CD14-positive monocyte (primary cell): ENCODE data around the gene ASCL2. TPM values are rescaled to one million over a fixed set of nuclear protein-coding genes. Genes with fewer than 3 reads are reported as not detected.

Experiments used
- DNase-seq, 3 donors: peaks; one replicate each; pipeline ENCODE4 v3.0.0-alpha.2; 2011 to 2022
- H2AFZ ChIP-seq: 2 replicates; pipeline ENCODE4 v1.6.0; 2012; ENCODE audit warnings: mild to moderate bottlenecking, low read depth, low read length, inconsistent platforms; ENCODE audit not compliant: insufficient read depth, poor library complexity, severe bottlenecking
- H3K27ac ChIP-seq, 2 donors: 1 replicate in 1 of 2; 2 replicates in 1 of 2; pipeline ENCODE4 v1.5.1; 2012 to 2013; ENCODE audit warnings: low read length in 2 of 2, control low read depth in 1 of 2, inconsistent platforms in 1 of 2, low read depth in 1 of 2, mild to moderate bottlenecking in 1 of 2
- H3K27me3 ChIP-seq, 2 donors: one replicate each; pipeline versions ENCODE4 v1.6.0 to v1.6.1; 2011 to 2013; ENCODE audit warnings: low read length in 2 of 2; ENCODE audit not compliant: control insufficient read depth in 2 of 2, insufficient read depth in 2 of 2
- H3K36me3 ChIP-seq, 2 donors: replicated peaks in 1 of 2; 1 replicate in 1 of 2; 2 replicates in 1 of 2; pipeline versions ENCODE4 v1.5.1 to v1.6.1; 2012 to 2013; ENCODE audit warnings: low read length in 2 of 2, control low read depth in 1 of 2, inconsistent platforms in 1 of 2, mild to moderate bottlenecking in 1 of 2; ENCODE audit not compliant: insufficient read depth in 2 of 2, control insufficient read depth in 1 of 2
- H3K4me1 ChIP-seq, 2 donors: 1 replicate in 1 of 2; 2 replicates in 1 of 2; pipeline versions ENCODE4 v1.5.1 to v1.6.1; 2012 to 2013; ENCODE audit warnings: low read length in 2 of 2, control low read depth in 1 of 2, inconsistent platforms in 1 of 2, mild to moderate bottlenecking in 1 of 2, moderate library complexity in 1 of 2; ENCODE audit not compliant: insufficient read depth in 2 of 2, control insufficient read depth in 1 of 2
- H3K4me2 ChIP-seq: replicated peaks from 2 replicates; pipeline ENCODE3; 2012; ENCODE audit warnings: low read length, moderate library complexity, mild to moderate bottlenecking; ENCODE audit not compliant: poor library complexity, severe bottlenecking; ENCODE audit errors: extremely low read depth
- H3K4me3 ChIP-seq, 3 experiments: fragments of 200-600 bp in 1 of 3; sonication (generic) in 1 of 3; replicated peaks in 1 of 3; 1 replicate in 2 of 3; 2 replicates in 1 of 3; pipeline ENCODE4 v1.5.1; 2011 to 2013; ENCODE audit warnings: low read length in 3 of 3, mild to moderate bottlenecking in 3 of 3, control low read depth in 2 of 3, low read depth in 2 of 3, inconsistent platforms in 1 of 3, moderate library complexity in 1 of 3
- H3K79me2 ChIP-seq: 2 replicates; pipeline ENCODE4 v1.6.0; 2012; ENCODE audit warnings: mild to moderate bottlenecking, control low read depth, inconsistent platforms, low read length, moderate library complexity; ENCODE audit not compliant: insufficient read depth
- H3K9ac ChIP-seq: 2 replicates; pipeline ENCODE4 v1.6.0; 2017; ENCODE audit warnings: low read length, mild to moderate bottlenecking; ENCODE audit not compliant: insufficient read depth, poor library complexity, severe bottlenecking
- H3K9me3 ChIP-seq, 2 donors: replicated peaks in 1 of 2; 1 replicate in 1 of 2; 2 replicates in 1 of 2; pipeline versions ENCODE4 v1.5.1 to v1.6.1; 2012 to 2013; ENCODE audit warnings: low read length in 2 of 2, control low read depth in 1 of 2; ENCODE audit not compliant: control insufficient read depth in 1 of 2, insufficient read depth in 1 of 2
- H4K20me1 ChIP-seq: 2 replicates; pipeline ENCODE4 v1.6.0; 2012; ENCODE audit warnings: mild to moderate bottlenecking, low read length, control low read depth, moderate library complexity; ENCODE audit not compliant: insufficient read depth
- H3K27ac Mint-ChIP-seq, 7 donors: one replicate each; pipeline ENCODE4 v1.8.0; 2020; ENCODE audit warnings: mild to moderate bottlenecking in 7 of 7, mixed read lengths in 7 of 7, moderate library complexity in 6 of 7, inconsistent platforms in 2 of 7
- H3K27me3 Mint-ChIP-seq, 3 donors: one replicate each; pipeline ENCODE4 v1.8.0; 2021 to 2022; ENCODE audit warnings: low read depth in 3 of 3, mild to moderate bottlenecking in 3 of 3, mixed read lengths in 3 of 3, moderate library complexity in 3 of 3, inconsistent platforms in 1 of 3
- H3K36me3 Mint-ChIP-seq, 2 donors: one replicate each; pipeline ENCODE4 v1.8.0; 2020; ENCODE audit warnings: mixed read lengths in 2 of 2, inconsistent platforms in 1 of 2, mild to moderate bottlenecking in 1 of 2
- H3K4me1 Mint-ChIP-seq: one replicate; pipeline ENCODE4 v1.8.0; 2020; ENCODE audit warnings: mild to moderate bottlenecking, mixed read lengths
- H3K4me3 Mint-ChIP-seq, 2 donors: one replicate each; pipeline ENCODE4 v1.8.0; 2020; ENCODE audit warnings: mild to moderate bottlenecking in 2 of 2, mixed read lengths in 2 of 2, moderate library complexity in 1 of 2
- H3K9me3 Mint-ChIP-seq, 7 donors: one replicate each; pipeline ENCODE4 v1.8.0; 2020 to 2022; ENCODE audit warnings: mixed read lengths in 7 of 7, mild to moderate bottlenecking in 6 of 7, moderate library complexity in 6 of 7, inconsistent platforms in 2 of 7
- WGBS: methylation state at CpG from one replicate; pipeline ENCODE4 v1.1.5; 2013; ENCODE audit warnings: missing lambda C conversion rate; ENCODE audit not compliant: insufficient coverage; 5-methylcytosine and 5-hydroxymethylcytosine counted together
- intact Hi-C, 2 donors: fragments of 100-400 bp; cut with micrococcal nuclease; formaldehyde crosslinking; loops; one replicate each; pipeline versions ENCODE4 v1.15.0 to v1.15.1; 2023
- polyA plus RNA-seq, 3 donors: library from polyadenylated mRNA; depleted of rRNA in 1 of 3; unstranded in 2 of 3; stranded (reverse) in 1 of 3; fragments of 300-500 nt in 2 of 3; fragments of >200 nt in 1 of 3; fragmentation: Illumina TruSeq in 2 of 3; gene quantifications; 1 replicate in 2 of 3; 2 replicates in 1 of 3; pipeline ENCODE4 v1.2.3, GENCODE V29; 2012 to 2021
- TF ChIP-seq, protein P1 (sequence below): fragments of 200-600 bp; IDR thresholded peaks from one replicate; pipeline ENCODE4 v1.8.0; 2022; ENCODE audit warnings: antibody characterized with exemption, mild to moderate bottlenecking

ASCL2 gene
- polyA plus RNA-seq, 3 donors, result 5.7 to 11.4 (median 8.3) TPM

DNA sequence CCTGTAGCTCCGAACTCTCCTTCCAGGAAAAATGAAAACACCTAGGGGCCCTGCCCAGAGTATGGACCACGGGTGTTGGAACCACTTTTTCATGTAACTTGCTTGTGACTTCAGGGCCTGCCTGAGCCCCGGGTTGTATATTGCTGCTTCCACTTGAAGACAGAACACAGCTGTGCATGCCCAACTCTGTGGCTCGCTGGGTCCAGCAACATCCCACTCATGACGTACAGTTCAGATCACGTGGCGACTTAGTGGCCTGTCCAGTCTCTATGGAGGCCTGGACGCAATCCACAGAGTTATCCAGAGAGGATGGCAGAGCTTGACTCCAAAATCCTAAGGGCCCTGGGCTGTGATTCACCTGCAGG is 24.5 kb upstream of the ASCL2 start:
- H3K4me2 ChIP-seq, result no peak overlapping the region
- H3K79me2 ChIP-seq, result peaks cover 14% of the 10 kb centered on the region
- TF ChIP-seq, protein P1, sequence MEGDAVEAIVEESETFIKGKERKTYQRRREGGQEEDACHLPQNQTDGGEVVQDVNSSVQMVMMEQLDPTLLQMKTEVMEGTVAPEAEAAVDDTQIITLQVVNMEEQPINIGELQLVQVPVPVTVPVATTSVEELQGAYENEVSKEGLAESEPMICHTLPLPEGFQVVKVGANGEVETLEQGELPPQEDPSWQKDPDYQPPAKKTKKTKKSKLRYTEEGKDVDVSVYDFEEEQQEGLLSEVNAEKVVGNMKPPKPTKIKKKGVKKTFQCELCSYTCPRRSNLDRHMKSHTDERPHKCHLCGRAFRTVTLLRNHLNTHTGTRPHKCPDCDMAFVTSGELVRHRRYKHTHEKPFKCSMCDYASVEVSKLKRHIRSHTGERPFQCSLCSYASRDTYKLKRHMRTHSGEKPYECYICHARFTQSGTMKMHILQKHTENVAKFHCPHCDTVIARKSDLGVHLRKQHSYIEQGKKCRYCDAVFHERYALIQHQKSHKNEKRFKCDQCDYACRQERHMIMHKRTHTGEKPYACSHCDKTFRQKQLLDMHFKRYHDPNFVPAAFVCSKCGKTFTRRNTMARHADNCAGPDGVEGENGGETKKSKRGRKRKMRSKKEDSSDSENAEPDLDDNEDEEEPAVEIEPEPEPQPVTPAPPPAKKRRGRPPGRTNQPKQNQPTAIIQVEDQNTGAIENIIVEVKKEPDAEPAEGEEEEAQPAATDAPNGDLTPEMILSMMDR, result no peak
- H2AFZ ChIP-seq, result no peak overlapping the region
- no peak overlapping the region for H3K27ac ChIP-seq
- peaks cover 56% of the 10 kb centered on the region for H4K20me1 ChIP-seq
- H3K4me1 ChIP-seq, result peaks cover 26 to 29% of the 10 kb centered on the region in 2 donors
- H3K4me3 ChIP-seq, result no peak overlapping the region
- DNase-seq, result no peak
- intact Hi-C loops, result loop anchor here in 1 of 2 donors (5.0 kb wide), 1 partner anchor 98 kb away; no protein-coding TSS in a partner anchor
- peaks cover 43% of the 10 kb centered on the region for H3K4me1 Mint-ChIP-seq
- no peak overlapping the region for H3K9ac ChIP-seq
- peaks cover 29 to 34% of the 10 kb centered on the region in 2 donors for H3K36me3 ChIP-seq
- H3K27me3 Mint-ChIP-seq, result peaks cover 13 to 17% (median 14%) of the 10 kb centered on the region in 3 donors
- no peak overlapping the region for H3K27ac Mint-ChIP-seq
- H3K9me3 ChIP-seq, result no peaks in the 10 kb centered on the region
- H3K36me3 Mint-ChIP-seq, result peaks cover 15 to 30% of the 10 kb centered on the region in 2 donors
- peak overlapping the region in 1 of 2 donors; percentile 41 for H3K4me3 Mint-ChIP-seq
- 82% methylated on average over 8 of the region's 8 CpGs for WGBS
- H3K27me3 ChIP-seq, result peaks cover 0 to 2% of the 10 kb centered on the region in 2 donors
- peaks cover 0 to 3% (median 0%) of the 10 kb centered on the region in 7 donors for H3K9me3 Mint-ChIP-seq

GRCh38 chr11:2293984-2294925 is 23.9 kb upstream of the ASCL2 start:
- Histone ChIP-seq H3K79me2 (peaks cover 8% of the 10 kb centered on the region), H2AFZ (no peak overlapping the region), H3K4me3 (no peak overlapping the region), H3K36me3 (peaks cover 26 to 31% of the 10 kb centered on the region in 2 donors), H3K4me1 (peaks cover 19 to 23% of the 10 kb centered on the region in 2 donors), H3K27ac (no peak overlapping the region), H3K27me3 (peaks cover 0 to 2% of the 10 kb centered on the region in 2 donors), H4K20me1 (peaks cover 50% of the 10 kb centered on the region), H3K4me2 (no peak overlapping the region), H3K9ac (no peak overlapping the region), H3K9me3 (no peaks in the 10 kb centered on the region)
- TF ChIP-seq, protein P1, result peak; percentile 44
- peak; percentile 53 to 74 (median 63) for DNase-seq
- 47% methylated on average over 16 of the region's 27 CpGs for WGBS
- H3K27me3 Mint-ChIP-seq, result peaks cover 17 to 21% (median 20%) of the 10 kb centered on the region in 3 donors
- peak overlapping the region in 1 of 2 donors; percentile 62 for H3K4me3 Mint-ChIP-seq
- peak overlapping the region in 1 of 7 donors; percentile 10 for H3K27ac Mint-ChIP-seq
- intact Hi-C loops, result no loop called here
- H3K36me3 Mint-ChIP-seq, result peaks cover 12 to 25% of the 10 kb centered on the region in 2 donors
- H3K9me3 Mint-ChIP-seq, result peaks cover 0 to 5% (median 0%) of the 10 kb centered on the region in 7 donors
- peaks cover 38% of the 10 kb centered on the region for H3K4me1 Mint-ChIP-seq
